Measurements from ENCODE around the gene TMEM250.
A peak's percentile ranks its signal among the peaks of the same experiment; 100 is the strongest.

TMEM250 gene

GRCh38 chr9:136118320-136119060 is at the start of gene TMEM250:
TSS of gene TMEM250 (minus strand) at chr9:136118875. CDS start at chr9:136116900, 1,975 bp downstream.
- peak; percentile 97 to 98 for DNase-seq (ENCODE audit: low read depth in 2 of 2)
- no peak for TF ChIP-seq CTCF (IDR thresholded peaks at IDR 0.05; ENCODE audit: low read depth, low read length)
- peak within 1 kb of the TSS; percentile 58 to 74 for H3K4me3 ChIP-seq (replicated peaks in 1 of 2; ENCODE audit: low read depth in 2 of 2, low read length in 2 of 2)

GRCh38 chr9:136163248-136163850 is 44.7 kb upstream of the TMEM250 start:
- no peak overlapping the region for H3K4me3 ChIP-seq (replicated peaks in 1 of 2; ENCODE audit: low read depth in 2 of 2, low read length in 2 of 2)
- no peak for TF ChIP-seq CTCF (IDR thresholded peaks at IDR 0.05; ENCODE audit: low read depth, low read length)

GRCh38 chr9:136160995-136161610 is 42.4 kb upstream of the TMEM250 start:
- no peak for DNase-seq (ENCODE audit: low read depth in 2 of 2)
- no peak for TF ChIP-seq CTCF (IDR thresholded peaks at IDR 0.05; ENCODE audit: low read depth, low read length)
- no peak overlapping the region for H3K4me3 ChIP-seq (replicated peaks in 1 of 2; ENCODE audit: low read depth in 2 of 2, low read length in 2 of 2)

More at GRCh38 chr9:136163248-136163850, 44.7 kb upstream of the TMEM250 start:
- no peak for DNase-seq (ENCODE audit: low read depth in 2 of 2)

- DNase-seq (ENCODE audit: low read depth in 2 of 2), result no peak
- H3K4me3 ChIP-seq (replicated peaks in 1 of 2; ENCODE audit: low read depth in 2 of 2, low read length in 2 of 2), result no peak overlapping the region
- no peak for TF ChIP-seq CTCF (IDR thresholded peaks at IDR 0.05; ENCODE audit: low read depth, low read length)
These were observed 41.7 kb upstream of the TMEM250 start for GRCh38 chr9:136160381-136160841.

- no peak for DNase-seq (ENCODE audit: low read depth in 2 of 2)
- H3K4me3 ChIP-seq (replicated peaks in 1 of 2; ENCODE audit: low read depth in 2 of 2, low read length in 2 of 2), result no peak overlapping the region
- TF ChIP-seq CTCF (IDR thresholded peaks at IDR 0.05; ENCODE audit: low read depth, low read length), result no peak
These were observed 41.2 kb upstream of the TMEM250 start for GRCh38 chr9:136159851-136160250.

- no peak overlapping the region for H3K4me3 ChIP-seq (replicated peaks in 1 of 2; ENCODE audit: low read depth in 2 of 2, low read length in 2 of 2)
- no peak for TF ChIP-seq CTCF (IDR thresholded peaks at IDR 0.05; ENCODE audit: low read depth, low read length)
- DNase-seq (ENCODE audit: low read depth in 2 of 2), result peak in 1 of 2 donors; percentile 11
These were observed 39.0 kb upstream of the TMEM250 start for GRCh38 chr9:136157477-136158265.
